ENCODE measurements around the gene VGLL1.

Gene VGLL1

DNA sequence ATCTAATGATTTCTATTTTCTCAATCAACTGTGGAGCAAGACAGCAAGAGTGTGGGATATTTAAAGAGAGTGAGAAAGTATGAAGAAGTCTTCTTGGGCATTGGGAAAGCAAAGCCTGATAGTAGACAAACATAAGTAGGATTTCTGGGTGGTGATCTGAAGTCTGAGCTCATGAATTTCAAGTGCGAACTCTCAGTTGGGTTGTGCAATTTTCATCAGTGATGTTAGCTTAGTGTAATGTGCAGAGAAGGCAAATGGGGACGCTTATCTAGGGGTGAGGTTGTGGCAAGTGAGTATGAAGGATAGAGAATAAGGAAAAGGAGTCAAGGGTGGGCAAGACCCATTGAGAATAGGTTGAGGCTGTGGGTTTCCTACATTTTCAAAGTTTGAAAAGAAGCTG lies 23.7 kb downstream of the VGLL1 start:
- no peak for DNase-seq

DNA sequence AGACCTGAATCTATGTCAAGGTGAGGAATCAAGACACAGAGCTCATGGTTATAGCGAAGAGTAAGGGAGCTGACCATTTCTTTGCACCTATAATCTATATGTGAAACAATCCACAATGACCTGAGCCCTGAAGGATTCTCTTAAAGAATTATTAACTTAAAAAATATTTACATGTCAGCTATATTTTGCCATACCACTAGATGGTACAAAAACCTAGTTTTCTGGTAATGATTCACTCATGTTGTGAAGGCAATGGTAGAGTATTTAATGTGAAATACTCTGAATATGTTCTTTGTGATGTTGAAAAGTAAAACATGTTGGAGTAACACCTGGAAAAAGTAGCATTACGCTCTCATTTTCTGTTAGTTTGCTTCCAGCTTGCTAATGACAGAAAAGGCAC lies 40.0 kb downstream of the VGLL1 start:
- peak in 1 of 5 experiments; percentile 29 for DNase-seq

- DNase-seq, result no peak
These were observed 42.5 kb downstream of the VGLL1 start for GRCh38 chrX:136574548-136574947.

- DNase-seq, result peak; percentile 16 to 87 (median 38)
These were observed 45.5 kb downstream of the VGLL1 start for GRCh38 chrX:136577552-136577951.

DNA sequence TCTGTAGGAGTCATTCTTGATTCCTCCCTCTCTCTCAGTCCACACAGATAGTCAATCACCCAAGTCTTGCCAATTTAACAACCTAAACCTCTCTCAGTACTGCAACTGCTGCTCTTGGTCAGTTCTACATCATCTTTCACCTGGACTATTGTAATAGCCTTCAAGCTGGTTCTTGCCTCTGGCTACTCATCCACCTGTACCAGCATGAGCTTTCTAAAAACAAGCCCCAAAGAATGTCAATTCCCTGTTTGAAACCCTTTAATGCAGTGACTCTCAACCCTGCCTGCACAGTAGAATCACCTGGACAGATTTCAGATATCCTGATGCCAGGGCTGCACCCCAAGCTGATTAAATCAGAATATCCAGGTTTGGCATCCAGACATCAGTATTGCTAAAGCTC lies 48.3 kb downstream of the VGLL1 start:
- no peak for DNase-seq

DNA sequence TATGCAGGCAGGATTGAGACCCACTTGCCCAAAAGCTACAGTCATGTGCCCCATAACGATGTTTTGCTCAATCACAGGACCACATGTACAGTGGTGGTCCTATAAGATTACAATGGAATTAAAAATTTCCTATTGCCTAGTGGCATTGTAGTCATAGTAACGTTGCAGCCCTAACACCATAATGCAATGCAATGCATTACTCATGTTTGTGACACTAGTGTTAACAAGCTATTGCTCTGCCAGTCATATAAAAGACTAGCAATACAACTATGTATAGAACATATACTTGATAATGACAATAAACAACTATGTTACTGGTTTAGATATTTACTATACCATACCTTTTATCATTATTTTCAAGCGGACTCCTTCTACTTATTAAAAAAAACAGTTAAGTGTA lies 50.6 kb downstream of the VGLL1 start:
- DNase-seq, result no peak

DNA sequence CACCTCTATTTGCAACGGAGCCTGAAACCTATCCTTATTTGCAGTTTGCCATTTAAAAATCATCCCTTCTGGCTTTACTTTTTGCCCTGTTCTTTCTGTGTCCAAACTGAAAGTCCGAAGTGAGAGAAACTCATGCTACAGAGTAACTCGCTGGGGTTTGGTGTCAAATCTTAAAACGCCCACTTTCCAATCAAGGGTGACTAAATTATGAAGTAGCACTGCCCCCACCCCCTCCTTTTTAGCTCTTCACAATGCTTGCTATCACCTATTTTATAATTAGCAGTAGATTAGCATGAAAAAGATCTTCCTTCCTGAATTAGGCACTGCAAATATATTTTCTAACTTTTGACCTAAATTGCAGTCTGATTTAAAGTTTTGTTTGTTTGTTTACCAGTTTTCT lies 52.5 kb downstream of the VGLL1 start:
- DNase-seq, result peak in 1 of 5 experiments; percentile 69

DNA sequence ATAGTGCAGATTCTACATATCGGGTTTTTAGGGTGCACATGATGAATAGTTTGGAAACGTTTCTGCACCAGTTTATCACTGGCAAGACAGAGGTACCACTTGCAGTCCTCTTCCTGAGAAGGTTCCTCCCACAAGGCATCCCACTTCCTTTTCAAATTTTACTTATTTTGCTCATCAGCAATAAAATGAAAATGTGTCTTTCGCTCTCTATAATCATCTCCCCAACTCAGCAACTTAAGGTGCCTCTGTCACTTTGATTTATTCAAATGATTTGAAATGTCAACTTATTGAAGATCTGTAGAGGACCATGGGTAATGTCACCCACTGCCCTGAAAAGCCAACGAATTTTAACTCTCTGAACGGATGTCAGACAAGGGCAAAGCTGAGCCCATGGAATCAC lies 53.2 kb downstream of the VGLL1 start:
- DNase-seq, result peak in 1 of 5 experiments; percentile 58

DNA sequence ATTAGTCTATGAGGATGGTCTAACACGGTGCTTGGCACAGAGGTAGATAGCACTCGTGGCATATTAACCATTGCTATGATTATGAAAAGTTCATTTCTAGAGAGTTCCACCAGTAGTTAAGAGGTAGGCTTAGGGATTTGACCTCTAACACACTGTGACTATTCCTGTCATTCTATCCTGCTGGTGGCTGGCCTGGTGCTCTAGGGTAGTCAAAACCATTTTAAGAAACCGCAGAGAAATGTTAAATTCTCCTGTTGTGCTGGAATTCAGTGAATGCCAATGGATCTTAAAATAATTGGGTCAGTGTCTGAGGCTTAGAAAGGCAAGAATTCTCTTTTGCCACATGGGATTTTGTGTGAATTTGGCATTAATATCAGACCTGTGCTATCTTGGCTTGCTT lies 53.9 kb downstream of the VGLL1 start:
- DNase-seq, result no peak

GRCh38 chrX:136586386-136586785 lies 54.4 kb downstream of the VGLL1 start:
- DNase-seq, result peak in 3 of 5 experiments; percentile 5 to 89 (median 79)

GRCh38 chrX:136587532-136587931 lies 55.5 kb downstream of the VGLL1 start:
- DNase-seq, result no peak

DNA sequence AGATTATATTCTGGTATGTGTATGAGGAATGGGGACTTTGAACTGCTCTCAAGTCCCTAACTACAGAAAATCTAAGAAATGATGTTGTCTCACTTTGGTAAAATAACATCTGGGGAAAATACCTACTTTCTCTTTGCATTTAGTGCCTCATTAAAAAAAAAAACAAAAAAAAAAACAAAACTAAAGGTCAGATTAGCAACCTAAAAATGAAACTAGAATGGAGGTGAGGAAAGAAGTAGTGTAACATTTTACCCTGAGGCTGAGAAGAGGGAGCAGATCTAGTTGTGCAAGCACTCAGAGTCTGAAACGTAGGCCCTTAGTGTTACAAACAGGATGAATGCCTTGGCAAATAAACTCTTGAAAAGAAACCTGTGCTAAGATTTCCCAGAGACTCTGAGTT lies 56.0 kb downstream of the VGLL1 start:
- peak in 2 of 5 experiments; percentile 26 to 76 for DNase-seq

DNA sequence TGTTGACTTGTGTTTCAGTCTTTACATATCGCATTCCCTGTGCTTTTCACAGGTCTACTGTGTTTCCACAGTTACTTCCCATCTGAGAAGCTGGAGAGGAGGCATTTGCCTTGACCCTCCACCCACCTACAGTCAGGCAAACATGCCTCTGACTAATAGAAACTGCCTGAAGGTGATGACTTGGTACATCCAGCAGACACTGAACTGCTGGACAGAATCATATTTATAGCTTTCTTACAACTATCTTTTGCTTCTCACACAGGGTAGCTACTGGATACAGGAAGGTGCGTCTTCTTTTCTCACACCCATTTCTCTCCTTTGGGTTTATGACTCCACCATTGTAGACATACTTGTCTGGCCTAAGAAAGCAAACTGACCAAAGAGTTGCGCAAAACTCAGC lies 58.0 kb downstream of the VGLL1 start:
- no peak for DNase-seq

- no peak for DNase-seq
These were observed 65.3 kb downstream of the VGLL1 start for GRCh38 chrX:136597356-136597755.

DNA sequence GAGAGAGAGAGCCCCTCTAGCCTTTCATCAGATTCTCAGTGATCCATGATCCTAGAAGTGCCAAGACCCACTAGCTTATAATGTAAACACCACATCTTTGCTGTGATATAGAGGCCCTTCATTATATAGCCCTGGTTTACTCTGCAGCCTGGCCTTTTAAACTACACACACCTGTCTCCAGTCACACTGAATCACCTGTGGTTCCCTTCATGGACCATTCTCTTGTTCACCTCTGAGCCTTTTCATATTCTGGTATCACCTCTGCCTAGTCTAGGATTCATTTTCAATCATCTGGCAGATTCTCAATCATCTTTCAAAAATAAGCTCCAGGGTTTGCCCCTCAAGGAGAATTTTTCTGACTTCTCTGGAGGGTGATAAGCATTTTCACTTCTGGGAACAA lies 65.9 kb downstream of the VGLL1 start:
- no peak for DNase-seq

- DNase-seq, result peak in 1 of 5 experiments; percentile 16
These were observed 66.6 kb downstream of the VGLL1 start for GRCh38 chrX:136598631-136599030.

DNA sequence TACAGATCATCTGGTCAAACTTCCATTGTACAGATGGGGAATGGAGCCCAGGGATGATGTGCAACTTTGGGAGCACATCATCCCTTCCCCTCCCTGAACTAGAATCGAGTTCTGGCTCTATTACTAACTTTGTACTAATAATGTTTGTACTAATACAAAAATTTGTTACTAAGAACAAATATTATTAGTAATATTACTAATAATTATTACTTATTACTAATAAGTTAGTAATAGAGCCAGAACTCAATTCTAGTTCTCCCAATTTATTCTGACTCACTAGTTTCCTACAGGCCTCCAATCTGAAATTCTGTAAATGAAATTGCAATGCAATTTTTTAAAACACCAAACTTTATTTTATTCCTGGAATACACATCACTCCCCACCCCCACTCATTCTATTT lies 68.0 kb downstream of the VGLL1 start:
- DNase-seq, result no peak

Measured in T-helper 2 cell (primary cell).